ENCODE data around the gene RNF133. TPM values are rescaled to one million over a fixed set of nuclear protein-coding genes. Genes with fewer than 3 reads are reported as not detected.

The RNF133 gene
- total and polyA plus RNA-seq, 9 of the 15 experiments (the other 6 are each of a cell fraction or from before 2014, with no cell fraction given): not detected

DNA sequence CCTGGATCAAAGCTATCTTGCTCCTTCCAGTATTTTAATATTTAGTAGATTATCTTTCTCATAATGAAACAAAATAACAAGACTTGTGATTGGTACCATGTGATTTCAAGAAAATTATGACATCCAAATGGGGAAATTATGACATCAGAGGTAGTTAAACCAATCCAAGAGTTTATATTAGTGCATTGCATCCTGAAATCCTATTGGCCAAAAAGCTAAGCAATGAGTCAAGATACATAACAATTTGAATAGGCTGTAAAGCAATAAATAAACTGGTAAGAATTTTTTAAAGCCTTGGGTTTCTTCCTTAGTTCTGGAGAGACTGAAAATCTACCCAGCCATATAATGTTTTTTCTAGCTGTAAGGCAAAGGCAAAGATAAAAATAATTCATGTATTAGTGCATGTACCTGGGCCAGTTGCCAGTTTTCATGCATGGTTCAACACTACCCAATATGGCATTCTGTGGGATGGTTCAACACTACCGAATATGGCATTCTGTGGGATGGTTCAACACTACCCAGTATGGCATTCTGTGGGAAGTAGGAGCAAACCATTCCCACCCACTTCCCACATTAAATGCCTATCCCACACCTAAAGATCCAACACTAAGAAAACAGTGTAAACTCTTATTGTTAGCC, 4.1 kb upstream of the RNF133 start, which contains the start of gene RNF148:
RNF148 (minus strand) TSS at position 51 of the 639 bp plus-strand sequence. CDS start 172 bp downstream, outside the sequence.
- H3K4me2 ChIP-seq (ENCODE audit: insufficient read depth, low read length): no peak within 1 kb of the TSS
- no TSS peak for BruUV-seq (replicated peaks)
- intact Hi-C loops (cut with micrococcal nuclease): no loop called here
- H3K4me1 ChIP-seq (replicated peaks in 1 of 2; ENCODE audit: control insufficient read depth in 2 of 2, insufficient read depth in 2 of 2, low read length in 2 of 2): no peaks in the 10 kb centered on the region
- ChIA-PET CTCF (ENCODE audit: low intra/inter-chr PET ratio) (no interaction called here), POLR2A (no interaction called here)
- H4K20me1 ChIP-seq (replicated peaks; ENCODE audit: control insufficient read depth, insufficient read depth, low read length): no peaks in the 10 kb centered on the region
- peaks cover 2% of the 10 kb centered on the region for H3K9me3 ChIP-seq (replicated peaks; ENCODE audit: control insufficient read depth, insufficient read depth, low read depth, low read length)
- no peak for DNase-seq (ENCODE audit: extremely low read depth in 1 of 4, low spot score in 3 of 4)
- TF ChIP-seq RAD51 (IDR thresholded peaks at IDR 0.05; ENCODE audit: borderline replicate concordance, low read depth) (no peak), ATF3 (IDR thresholded peaks at IDR 0.05) (no peak), ATF3 (CRISPR knock-in tag; conservative IDR thresholded peaks at IDR 0.05) (no peak), MCM2 (IDR thresholded peaks at IDR 0.05; ENCODE audit: low read depth) (no peak), FOXM1 (IDR thresholded peaks at IDR 0.05; ENCODE audit: low read depth) (no peak), FOXM1 (CRISPR knock-in tag; IDR thresholded peaks at IDR 0.05; ENCODE audit: low read depth) (no peak), ARID3A (IDR thresholded peaks at IDR 0.05; ENCODE audit: borderline replicate concordance, low read depth, low read length) (no peak), NFYB (IDR thresholded peaks at IDR 0.05; ENCODE audit: extremely low read depth, insufficient read length) (no peak), CHD2 (IDR thresholded peaks at IDR 0.05; ENCODE audit: low read depth, low read length) (no peak), BRF1 (IDR thresholded peaks at IDR 0.05; ENCODE audit: borderline replicate concordance, extremely low read depth, insufficient read length) (no peak), TRIM28 (IDR thresholded peaks at IDR 0.05) (no peak), GABPB1 (CRISPR knock-in tag; IDR thresholded peaks at IDR 0.05) (no peak), ZNF316 (IDR thresholded peaks at IDR 0.05) (no peak), FOXA1 (IDR thresholded peaks at IDR 0.05; ENCODE audit: borderline replicate concordance) (no peak), DDX20 (tag; IDR thresholded peaks at IDR 0.05; ENCODE audit: low read depth) (no peak), SIN3B (IDR thresholded peaks at IDR 0.05; ENCODE audit: low read depth) (no peak), HNRNPH1 (optimal IDR thresholded peaks at IDR 0.05; ENCODE audit: low read depth, low read length) (no peak), CSDE1 (IDR thresholded peaks at IDR 0.05) (no peak)
- TF ChIP-seq, protein P1, sequence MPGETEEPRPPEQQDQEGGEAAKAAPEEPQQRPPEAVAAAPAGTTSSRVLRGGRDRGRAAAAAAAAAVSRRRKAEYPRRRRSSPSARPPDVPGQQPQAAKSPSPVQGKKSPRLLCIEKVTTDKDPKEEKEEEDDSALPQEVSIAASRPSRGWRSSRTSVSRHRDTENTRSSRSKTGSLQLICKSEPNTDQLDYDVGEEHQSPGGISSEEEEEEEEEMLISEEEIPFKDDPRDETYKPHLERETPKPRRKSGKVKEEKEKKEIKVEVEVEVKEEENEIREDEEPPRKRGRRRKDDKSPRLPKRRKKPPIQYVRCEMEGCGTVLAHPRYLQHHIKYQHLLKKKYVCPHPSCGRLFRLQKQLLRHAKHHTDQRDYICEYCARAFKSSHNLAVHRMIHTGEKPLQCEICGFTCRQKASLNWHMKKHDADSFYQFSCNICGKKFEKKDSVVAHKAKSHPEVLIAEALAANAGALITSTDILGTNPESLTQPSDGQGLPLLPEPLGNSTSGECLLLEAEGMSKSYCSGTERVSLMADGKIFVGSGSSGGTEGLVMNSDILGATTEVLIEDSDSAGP (CRISPR knock-in tag; IDR thresholded peaks at IDR 0.05): no peak
- TF ChIP-seq, protein P2, sequence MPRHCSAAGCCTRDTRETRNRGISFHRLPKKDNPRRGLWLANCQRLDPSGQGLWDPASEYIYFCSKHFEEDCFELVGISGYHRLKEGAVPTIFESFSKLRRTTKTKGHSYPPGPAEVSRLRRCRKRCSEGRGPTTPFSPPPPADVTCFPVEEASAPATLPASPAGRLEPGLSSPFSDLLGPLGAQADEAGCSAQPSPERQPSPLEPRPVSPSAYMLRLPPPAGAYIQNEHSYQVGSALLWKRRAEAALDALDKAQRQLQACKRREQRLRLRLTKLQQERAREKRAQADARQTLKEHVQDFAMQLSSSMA (CRISPR knock-in tag; IDR thresholded peaks at IDR 0.05): no peak
- WGBS (ENCODE audit: insufficient coverage, low coverage, missing lambda C conversion rate): 0% methylated on average over 1 of the region's 1 CpG
- in situ Hi-C loops (cut with MboI): no loop called here
- H2AFZ ChIP-seq (ENCODE audit: low read depth, low read length): no peak within 1 kb of the TSS
- ATAC-seq: no peak
- H3K27me3 ChIP-seq (ENCODE audit: control insufficient read depth in 2 of 2, insufficient read depth in 2 of 2, low read length in 2 of 2): no peaks in the 10 kb centered on the region
- no peak for FAIRE-seq
- H3K36me3 ChIP-seq (ENCODE audit: control insufficient read depth, insufficient read depth, low read length): no peaks in the 10 kb centered on the region
- H3K79me2 ChIP-seq (ENCODE audit: control insufficient read depth, insufficient read depth, low read length): no peaks in the 10 kb centered on the region
- H3K27ac ChIP-seq (ENCODE audit: extremely low read depth, low read depth, low read length): no peak within 1 kb of the TSS
- no peak within 1 kb of the TSS for H3K4me3 ChIP-seq
- no peak within 1 kb of the TSS for H3K9ac ChIP-seq (ENCODE audit: insufficient read depth in 1 of 2, low read depth in 2 of 2, low read length in 2 of 2)
- no peaks in the 10 kb centered on the region for H3K9me1 ChIP-seq (ENCODE audit: control insufficient read depth, insufficient read depth, low read length)

Measured in K562 (cell line).